AG08395 (cell line): ENCODE measurements around the gene NOTCH3.

ENCODE experiments used
- DNase-seq: peaks from one replicate; pipeline ENCODE4 v3.0.0; 2012; ENCODE audit warnings: mixed read lengths, low spot score

The NOTCH3 gene

DNA sequence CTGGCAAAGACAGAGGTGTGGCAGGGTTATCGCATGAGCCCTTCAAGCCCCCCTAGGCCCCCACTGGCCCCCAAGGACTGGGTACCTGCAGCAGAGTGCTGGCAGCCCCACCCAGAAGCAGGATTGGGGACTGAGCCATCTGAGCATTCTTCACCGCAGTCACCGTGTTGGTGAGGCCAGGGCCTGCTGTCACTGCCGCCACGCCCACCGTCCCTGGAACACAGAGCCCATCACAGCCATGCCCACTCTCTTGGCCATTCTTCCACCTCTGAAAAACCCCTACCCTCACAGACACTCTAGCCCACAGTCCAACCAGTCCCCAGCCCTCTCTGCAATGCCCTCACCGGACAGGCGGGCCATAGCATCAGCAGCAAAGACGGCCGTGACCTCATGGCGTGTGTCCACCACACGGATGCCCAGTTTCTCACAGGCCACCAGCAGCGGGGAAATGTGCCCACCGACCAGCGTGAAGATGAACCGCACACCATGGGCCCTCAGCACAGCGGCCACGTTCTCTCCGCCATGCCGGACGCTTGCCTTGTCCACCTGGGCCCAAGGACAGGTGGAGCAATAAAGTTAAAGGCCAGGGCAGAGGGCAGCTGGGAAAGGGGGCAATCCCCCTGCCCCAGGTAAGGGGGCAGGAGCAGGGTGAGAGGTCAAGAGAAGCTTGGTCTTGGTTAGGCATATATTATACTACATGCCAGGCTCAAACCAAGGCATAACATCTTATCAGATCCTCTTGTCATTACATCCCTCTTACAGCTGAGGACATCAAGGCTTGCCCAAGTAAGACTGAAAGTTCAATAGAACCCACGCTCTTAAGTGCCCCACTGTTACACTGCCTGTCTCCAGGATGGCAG is 77.5 kb downstream of the NOTCH3 start:
- DNase-seq: no peak

DNA sequence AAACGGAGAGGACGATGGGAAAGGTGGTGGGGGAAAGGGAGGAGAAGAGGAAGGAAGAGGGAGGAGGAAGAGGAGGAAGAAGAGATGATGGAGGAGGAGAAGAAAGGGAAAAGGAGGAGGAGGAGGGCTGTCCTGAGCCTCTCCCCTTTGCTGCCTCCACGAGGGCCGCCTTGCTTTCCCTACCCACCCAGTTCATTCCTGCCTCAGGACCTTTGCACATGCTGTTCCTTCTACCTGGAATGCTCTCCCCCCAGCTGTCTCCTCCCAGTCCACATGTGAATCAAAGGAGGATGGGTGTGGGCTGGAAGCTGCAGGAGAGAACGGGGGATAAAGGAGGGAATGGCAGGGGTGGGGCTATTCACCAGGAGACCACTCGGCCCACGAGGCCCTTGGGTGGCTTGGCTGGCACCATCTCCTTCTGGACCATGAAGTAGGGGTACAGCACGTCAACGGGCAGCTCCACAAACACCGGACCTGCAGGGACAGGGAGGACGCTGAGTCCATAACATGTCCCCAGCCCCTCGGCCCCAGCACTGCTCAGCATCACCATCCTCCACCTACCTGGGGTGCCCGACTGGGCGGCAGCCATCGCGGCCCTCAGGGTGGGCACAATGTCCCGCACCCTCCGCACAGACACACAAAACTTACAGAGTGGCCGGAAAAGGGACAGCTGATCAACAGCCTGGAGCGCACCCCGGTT is 78.3 kb downstream of the NOTCH3 start:
- DNase-seq: no peak

DNA sequence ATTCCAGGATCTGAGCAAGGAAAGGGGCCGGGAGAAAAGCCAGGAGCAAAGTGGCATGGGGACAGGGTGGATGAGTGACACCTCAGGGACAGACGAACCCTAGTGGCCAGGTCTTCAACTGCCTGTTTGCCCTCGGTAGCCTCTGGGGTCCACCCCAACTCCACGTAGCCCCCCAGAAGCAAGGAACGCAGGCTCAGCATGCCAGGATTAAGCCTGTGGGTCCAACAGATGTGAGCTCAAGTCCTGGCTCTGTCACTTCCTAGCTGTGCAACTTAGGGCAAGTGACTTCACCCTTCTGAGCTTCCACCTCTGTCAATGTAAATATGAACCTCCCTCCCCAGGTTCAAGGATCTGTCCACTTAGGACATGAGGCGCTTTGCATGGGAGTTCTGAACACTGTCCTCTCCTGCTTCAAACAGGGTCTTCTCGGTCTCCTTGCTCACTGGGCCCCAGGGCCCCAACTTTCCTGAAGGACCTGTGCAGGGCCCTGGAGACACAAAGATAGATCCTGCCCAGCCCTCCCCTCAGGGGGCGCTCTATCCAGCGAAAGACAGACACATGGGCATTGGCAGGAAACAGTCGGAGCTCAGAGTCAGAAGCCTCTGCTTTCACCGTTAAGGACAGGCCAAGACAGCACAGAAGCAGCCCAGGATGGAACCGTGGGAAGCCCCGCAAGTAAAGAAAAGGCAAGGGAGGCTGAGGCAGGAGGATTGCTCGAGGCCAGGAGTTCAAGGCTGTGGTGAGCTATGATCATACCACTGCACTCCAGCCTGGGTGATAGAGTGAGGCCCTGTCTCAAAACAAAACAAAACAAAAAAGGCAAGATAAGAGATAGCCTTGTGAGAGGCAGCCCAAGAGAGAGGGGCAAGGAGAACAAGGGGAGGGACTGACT is 80.4 kb downstream of the NOTCH3 start:
- DNase-seq: no peak

DNA sequence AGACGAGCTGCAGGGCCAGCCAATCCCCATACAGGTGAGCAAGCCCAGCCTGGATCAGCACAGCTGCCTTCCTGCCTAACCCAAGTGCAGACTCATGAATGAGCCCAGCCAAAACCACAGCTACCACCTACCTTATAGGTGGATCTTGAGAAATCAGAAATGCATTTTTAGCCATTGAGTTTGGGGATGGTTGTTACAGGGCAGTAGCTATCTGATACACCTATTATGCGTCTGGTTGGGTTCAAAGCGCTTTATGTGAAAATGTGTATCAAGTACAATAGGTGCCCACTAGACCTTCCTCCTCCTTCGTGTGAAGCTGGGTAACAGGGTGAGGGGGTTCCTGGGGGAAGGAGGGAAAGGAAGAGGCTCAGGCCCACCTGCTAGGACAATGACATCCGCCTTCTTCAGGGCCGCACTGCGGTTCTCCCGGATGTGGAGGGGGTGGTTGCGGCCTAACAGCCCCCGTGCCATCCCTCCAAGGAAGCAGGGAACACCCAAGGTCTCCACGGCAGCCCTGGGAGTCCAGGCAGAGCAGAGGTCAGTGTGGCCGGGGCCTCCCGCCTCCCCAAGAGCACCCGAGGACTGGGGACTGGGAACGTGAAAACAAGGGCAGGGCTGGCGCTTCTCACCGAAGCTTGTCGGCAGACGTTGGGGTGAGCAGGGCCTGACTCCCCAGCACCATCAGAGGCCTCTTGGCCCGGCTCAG is 81.9 kb downstream of the NOTCH3 start:
- DNase-seq: no peak

DNA sequence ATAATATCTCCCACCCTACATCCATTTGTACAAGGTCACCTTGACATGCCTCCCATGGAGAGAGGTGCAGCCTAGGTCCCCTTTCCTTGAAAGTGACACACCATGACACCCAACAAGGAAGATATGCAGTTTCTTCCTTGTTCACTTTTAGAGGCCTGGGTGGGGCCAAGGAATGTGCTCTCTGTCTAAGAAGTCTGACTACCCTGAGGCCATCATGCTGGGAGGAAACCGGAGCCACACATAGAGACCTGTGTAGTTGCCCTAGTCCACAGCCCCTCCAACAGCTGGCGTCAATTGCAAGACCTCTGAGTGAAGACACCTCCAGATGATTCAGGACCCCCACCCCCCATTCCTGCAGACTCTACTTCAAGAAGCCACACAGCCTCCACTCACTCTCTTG is 82.5 kb downstream of the NOTCH3 start:
- DNase-seq: no peak

DNA sequence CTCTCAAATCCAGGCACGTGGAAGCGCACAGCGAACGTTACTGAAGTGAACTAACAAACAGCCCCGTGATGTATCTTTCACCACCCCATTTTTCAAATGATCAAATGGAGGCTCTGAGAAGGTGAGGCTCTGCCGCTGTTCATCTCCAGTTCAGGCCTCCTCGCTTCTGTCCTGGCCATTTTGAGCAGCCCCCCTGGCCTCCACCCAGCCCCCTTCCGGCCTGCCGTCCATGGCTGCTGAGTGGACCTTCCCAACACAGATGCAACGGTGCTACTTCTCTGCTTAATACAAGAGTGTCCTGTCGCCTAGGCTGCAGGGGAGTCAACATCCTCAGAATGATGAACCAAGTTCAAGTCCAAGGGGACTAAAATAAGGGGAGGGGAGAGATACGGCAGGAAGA is 83.9 kb downstream of the NOTCH3 start:
- DNase-seq: no peak

DNA sequence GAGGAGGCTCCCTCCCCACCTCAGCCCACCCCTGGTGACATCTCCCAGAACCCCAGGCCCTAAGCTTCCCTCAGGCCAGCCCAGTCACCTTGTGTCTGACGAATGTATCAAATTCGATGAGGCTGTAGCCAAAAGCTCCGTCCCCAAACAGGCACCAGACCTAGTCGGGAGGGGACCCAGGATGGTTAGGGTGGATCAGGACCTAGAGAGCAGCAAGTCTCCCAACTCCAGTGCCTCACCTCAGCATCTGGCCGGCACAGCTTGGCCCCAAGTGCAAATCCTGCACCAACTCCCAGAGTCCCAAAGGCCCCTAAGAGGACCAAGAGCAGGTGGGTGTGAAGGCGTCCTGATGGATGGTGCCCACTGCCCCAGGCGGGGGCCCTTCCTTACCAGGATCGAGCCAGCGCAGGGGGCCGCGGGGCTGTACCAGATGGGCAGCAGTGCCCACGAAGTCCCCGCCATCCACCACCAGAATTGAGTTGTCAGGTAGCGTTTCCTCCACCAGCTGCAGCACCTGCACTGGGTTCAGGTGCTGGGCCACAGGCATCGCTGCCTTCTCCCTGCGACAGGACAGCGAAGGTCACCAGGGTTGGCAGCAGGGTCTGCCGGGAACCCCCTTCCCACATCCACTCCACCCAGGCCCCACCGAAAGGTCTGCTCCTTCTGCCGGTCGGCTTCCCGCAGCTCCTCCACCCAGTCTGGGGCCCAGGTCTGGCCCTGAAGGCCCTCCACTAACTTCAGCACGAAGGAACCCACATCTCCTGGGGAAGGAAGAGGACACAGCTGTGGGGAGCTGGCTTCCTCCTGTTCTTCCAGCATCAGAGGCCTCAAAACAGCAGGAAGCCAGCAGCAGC is 84.8 kb downstream of the NOTCH3 start:
- DNase-seq: no peak

DNA sequence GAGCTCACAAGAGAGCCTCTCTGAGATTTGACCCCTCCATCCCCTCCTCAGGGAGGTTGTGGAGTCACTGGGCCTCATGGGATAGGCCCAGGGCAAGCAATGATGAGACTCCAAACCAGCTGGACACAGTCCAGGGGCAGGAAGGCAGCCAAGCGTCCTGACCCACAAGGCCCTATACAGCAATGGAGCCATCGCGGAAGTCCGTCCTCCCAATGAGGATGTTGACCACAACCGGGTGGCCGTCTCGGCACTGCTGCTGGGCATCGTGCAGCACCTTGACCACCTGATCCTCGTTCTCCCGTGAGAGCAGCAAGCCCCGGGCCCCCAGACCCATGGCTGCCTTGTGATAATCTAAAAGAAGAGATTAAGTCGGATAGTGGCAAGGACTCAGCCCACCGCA is 85.7 kb downstream of the NOTCH3 start:
- peak; percentile 58 for DNase-seq

DNA sequence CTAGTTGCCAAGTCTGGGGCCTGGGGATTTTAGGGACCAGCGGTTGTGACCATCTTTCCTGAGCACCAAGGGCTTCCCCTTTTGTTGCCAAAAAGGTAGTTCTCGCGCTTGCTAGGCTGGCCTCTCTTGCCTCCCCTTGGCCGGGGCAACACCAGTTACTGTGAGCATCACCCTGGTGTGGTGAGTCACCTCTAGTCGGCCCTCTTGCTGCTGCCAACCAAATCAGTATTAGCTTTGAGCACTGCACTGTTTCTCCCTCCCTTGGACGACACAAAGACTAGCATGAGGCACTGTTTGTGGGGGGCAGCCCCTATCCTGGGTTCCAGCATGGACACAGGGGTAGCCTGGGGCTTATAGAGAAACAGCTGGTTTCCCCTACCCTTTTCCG is 86.6 kb downstream of the NOTCH3 start:
- peak; percentile 73 for DNase-seq

DNA sequence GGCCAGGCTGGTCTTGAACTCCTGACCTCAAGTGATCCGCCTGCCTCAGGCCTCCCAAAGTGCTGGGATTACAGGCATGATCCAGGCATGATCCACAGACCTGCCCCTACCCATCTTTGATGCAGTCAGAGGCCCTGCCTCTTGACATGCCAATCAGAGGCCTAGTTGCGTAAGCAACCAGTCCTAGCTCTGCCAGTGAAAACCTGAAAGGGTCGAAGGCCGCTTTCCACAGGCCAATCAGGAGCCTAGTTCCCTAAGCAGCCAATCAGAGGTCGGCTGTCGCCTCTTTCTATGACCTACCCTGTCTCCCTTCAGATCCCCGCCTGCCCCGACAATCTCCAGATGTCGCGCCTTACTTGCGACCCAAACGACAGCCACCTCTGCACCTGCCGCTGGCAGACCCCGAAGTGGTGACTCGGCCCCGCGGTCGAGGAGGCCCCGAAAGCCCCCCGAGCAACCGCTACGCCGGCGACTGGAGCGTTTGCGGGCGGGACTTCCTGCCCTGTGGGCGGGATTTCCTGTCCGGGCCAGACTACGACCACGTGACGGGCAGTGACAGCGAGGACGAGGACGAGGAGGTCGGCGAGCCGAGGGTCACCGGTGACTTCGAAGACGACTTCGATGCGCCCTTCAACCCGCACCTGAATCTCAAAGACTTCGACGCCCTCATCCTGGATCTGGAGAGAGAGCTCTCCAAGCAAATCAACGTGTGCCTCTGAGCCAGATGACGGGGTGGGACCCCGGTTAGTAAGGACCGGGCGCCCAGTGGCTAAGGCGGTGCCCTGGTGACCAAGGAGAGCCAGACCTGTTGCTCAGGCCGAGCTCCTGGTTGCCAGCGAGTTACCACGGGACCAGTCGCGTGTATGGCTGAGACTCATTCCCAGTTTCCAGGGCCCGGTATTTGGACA is 87.3 kb downstream of the NOTCH3 start:
- no peak for DNase-seq

DNA sequence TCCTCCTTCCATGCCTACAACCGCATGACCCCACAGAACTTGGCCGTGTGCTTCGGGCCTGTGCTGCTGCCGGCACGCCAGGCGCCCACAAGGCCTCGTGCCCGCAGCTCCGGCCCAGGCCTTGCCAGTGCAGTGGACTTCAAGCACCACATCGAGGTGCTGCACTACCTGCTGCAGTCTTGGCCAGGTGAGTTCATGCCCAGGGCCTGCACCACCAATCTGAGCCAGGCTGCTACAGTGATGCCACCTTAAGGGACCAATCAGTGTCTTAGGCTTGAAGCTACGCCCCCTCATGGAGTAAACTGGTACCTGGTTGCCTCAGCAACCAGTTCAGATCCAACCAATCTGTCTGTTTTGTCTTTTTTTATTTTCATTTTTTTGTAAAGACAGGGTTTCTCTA is 88.4 kb downstream of the NOTCH3 start:
- no peak for DNase-seq

DNA sequence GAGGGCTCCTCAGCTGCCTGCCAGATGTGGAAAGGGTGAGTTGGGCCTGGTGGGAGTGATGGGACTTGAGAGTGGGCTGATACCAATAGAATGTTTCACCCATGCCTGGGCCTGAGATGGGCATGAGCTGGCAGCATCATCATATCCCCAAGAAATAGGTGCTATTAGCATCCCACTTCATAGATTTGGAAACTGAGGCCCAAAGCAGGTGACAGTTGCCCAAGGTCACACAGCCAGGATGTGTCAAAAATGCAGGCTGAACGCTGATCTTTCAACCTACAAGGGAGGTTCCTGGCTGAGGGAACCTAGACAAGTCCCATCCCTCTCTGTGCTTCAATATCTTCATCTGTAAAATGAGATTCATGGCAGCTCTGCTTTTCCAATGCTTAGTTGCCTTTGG is 89.0 kb downstream of the NOTCH3 start:
- no peak for DNase-seq

DNA sequence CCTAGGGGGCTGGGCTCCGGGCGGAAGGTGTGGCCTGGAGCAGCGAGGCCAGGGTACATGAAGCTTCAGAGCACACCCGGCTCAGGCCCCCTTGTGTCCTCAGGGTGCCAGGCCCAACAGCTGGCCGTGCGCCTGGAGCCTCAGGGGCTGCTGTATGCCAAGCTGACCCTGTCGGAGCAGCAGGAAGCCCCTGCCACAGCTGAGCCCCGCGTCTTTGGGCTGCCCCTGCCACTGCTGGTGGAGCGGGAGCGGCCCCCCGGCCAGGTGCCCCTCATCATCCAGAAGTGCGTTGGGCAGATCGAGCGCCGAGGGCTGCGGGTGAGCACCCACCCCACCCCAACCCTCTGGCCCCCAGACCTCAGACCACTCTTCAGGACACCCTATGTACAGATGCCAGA is 90.4 kb downstream of the NOTCH3 start:
- DNase-seq: no peak

DNA sequence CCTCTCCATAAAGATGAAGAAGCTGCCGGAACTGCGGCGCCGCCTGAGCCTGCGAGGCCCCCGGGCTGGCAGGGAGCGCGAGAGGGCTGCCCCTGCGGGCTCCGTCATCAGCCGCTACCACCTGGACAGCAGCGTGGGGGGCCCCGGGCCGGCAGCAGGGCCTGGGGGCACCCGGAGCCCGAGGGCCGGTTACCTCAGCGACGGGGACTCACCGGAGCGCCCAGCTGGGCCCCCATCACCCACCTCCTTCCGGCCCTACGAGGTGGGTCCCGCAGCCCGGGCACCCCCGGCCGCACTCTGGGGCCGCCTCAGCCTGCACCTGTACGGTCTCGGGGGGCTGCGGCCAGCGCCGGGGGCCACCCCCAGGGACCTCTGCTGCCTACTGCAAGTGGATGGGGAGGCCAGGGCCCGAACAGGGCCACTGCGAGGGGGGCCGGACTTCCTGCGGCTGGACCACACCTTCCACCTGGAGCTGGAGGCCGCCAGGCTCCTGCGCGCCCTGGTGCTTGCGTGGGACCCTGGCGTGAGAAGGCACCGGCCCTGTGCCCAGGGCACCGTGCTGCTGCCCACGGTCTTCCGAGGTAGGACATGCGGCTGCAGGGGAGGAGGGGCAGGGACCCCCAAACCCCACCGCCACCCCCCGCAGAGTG is 90.9 kb downstream of the NOTCH3 start:
- DNase-seq: no peak
